GM21786 (cell line): ENCODE data around the gene ME2.
"Not testable (repeated sequence)": the region's sequence is repeated elsewhere in the genome, so short reads cannot be mapped to it uniquely, and the experiment has no call there.

Source experiments
- ATAC-seq: cut with Tn5 transposase; IDR thresholded peaks from one replicate; pipeline ENCODE4 v1.9.1; 2021; ENCODE audit not compliant: unreplicated experiment

The ME2 gene

DNA sequence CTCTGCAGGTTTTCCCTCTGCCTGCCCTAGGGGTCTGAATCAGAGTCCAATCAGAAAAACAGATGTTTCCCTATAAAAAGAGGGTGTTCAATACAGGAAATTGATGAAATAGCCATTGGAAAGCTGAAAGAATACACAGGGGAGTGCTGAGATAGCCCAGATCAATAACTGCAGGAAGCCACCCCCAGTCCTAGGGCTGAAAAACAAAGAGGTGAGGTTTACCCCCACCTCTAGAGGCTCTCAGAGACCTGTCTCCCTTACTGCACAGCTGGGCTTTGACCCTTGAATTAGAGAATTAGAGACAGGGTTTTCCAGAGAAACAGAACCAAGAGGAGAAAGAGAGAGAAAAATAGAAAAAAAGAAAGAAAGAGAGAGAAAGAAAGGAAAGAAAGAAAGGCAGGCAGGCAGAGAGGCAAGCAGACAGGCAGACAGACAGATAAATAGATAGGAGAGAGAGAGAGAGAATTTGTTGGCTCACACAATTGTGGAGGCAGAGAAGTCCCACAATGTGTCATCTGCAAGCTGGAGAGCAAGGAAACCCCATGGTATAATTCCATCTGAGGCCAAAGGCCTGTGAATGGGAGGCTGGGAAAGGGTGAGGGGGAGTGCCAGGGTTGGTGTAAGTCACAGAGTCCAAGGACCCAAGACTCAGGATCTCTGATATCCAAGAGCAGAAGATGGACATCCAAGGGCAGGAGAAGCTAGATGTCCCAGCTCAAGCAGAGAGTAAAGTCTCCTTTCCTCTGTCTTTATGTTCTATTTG, 18.9 kb upstream of the ME2 start:
- no peak for ATAC-seq

DNA sequence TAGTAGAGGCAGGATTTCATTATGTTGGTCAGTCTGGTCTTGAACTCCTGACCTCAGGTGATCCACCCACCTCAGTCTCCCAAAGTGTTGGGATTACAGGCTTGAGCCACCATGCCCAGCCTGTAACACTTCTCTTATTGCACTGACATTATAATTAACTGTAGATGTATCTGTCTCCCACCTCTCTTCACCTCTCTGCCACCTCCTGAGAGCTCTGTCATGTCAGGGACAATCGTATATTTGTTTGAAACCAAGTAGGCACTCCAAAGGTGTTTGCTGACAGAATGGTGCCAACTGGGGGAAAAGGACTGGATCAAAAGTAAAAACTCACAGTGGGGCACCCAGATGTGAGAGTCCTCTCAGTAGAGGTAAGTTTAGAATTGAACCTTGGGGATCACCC, 17.3 kb upstream of the ME2 start:
- no peak for ATAC-seq

DNA sequence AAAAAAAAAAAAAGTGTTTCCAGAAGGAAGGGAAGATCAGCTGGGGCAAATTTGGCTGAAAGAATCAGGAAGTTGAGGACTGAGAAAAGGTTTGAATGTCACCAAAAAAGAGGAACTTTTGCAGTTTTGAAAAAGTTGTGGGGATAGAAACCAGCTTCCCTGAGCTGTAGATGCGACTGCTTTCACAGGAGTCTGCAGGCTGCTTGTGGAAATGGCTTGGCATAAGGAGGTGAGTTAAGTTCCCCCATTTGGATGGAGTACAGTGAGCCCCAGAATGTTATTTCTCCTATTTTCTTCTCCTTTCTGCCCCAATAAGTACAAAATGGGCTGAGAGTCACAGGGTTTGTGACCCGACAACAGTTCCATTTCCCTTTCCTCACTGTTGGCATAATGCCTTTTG, 16.5 kb upstream of the ME2 start:
- ATAC-seq = no peak

DNA sequence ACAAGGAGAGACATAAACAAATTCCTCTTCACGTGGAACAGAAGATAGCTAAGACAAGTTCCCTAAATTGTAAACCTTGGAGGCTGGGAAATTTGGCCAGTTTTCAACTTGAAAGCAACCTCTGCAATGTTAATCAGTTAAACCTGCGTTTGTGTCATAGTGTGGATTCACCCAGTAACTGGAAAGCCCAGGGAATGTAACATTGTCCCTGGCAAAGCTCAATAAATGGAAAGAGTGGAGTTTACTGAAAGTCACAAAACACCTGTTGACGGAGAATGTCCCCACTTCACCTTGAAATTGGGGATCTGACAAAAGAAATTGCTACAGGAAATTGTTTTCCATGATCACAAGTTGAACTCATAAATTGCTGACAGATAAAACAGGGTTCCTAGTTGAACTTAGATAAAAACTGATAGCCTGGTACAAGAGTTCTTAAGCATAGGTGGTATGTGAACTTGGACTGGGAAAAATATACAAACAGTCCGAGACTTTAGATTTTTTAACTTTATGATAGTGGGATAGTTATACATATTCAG, 15.0 kb upstream of the ME2 start:
- ATAC-seq = no peak

DNA sequence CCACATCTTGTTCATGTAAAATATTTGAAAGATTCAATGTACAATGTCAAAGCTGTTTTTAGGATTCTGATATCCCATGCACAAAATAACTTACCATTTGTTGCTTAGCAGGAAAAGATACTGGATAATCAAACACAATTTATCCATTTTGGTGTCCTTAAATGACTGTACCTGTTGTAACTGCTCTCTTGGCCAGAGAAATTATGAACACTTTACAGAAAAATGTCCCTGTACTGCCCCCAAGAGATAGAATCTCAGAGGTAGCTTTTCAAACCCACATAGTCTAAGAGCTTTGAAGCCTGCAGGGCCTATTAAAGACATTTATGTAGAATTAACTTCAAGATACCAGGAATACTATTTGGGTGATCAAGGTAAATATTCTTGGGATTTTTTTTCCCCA, 12.2 kb upstream of the ME2 start:
- ATAC-seq = no peak

DNA sequence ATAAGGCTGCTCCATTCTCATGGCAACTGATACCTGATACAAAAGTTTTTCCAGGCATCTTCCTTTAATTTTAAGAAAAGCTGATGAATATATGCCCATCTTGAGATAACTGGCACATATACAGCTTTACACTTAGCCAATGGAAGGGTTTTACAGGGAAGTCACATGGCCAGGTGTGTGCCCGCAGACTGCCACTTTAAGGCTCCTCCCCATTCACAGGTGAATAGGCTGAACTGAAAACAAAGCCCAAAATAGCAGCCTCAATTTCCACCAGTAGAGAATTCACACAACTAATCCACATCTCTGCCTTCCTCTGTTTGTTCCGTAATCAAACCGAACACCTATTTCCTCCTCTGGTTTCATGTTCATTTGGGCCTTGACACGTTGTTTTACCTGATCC, 9.8 kb upstream of the ME2 start:
- no peak for ATAC-seq

DNA sequence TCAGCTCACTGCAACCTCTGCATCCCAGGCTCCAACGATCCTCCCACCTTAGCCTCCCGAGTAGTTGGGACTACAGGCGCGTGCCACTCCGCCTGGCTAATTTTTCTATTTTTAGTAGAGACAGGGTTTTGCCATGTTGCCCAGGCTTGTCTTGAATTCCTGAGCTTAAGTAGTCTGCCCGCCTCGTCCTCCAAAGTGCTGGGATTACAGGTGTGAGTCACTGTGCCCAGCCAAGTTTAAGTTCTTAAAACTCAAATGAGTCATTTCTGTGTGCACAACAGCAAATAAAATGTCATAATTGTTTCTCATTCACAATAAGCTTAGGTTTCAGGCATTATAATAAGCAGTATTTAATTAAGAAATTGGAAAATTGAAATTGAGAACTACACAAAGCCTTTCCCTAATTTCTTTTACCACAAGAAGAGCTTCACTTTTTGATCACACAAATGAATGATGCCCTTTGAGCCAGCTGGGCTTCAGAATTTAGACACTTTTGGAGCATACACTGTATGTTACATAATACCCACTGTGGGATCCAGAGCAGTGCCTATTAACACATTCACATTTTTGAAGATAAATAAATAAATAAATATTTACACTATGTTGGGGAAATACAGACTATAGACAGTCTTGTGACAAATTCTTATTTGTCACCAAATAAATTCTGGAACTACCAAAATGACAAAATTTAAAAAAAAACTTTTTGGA, 8.6 kb upstream of the ME2 start:
- ATAC-seq = no peak

DNA sequence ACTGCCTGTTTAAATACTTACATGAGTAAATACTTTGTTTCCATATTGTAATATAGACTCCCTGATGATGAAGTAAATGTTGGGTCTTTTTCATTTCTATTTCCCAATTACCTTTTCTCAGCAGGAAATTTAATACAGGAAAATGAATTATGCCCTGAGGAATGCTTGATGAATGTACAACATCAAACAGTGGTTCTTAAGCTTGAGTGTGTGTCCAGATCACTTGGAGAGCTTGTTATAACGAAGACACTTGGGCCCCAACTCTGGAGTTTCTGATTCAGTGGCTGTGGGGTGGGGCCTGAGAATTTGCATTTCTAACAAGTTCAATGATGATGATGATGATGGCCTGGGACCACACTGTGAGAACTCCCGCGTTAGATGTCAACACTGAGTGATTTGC, 7.1 kb upstream of the ME2 start:
- ATAC-seq = no peak

DNA sequence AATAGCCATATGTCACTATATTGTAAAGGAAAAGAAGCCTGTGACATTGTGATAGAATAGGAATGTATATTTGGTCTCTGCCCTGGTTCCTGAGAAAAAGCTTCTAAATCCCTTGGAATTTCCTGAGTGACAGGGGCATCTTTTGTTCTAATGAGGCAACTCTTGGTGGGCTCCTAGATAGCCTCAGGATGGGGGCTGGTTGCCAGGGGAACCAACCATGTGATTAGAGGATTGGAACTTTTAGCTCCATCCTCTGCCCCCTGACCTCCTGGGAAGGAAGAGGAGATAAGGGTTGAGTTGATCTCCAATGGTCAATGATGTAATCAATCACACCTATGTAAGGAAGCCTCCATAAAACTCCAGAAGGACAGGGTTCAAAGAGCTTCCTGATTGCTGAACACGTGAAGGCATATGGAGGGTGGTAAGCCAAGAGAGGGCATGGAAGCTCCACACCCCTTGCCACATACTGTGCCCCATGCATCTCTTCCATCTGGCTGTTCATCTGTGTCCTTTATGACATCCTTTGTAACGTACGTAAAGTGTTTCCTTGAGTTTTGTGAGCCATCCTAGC, 2.9 kb upstream of the ME2 start:
- ATAC-seq = no peak

DNA sequence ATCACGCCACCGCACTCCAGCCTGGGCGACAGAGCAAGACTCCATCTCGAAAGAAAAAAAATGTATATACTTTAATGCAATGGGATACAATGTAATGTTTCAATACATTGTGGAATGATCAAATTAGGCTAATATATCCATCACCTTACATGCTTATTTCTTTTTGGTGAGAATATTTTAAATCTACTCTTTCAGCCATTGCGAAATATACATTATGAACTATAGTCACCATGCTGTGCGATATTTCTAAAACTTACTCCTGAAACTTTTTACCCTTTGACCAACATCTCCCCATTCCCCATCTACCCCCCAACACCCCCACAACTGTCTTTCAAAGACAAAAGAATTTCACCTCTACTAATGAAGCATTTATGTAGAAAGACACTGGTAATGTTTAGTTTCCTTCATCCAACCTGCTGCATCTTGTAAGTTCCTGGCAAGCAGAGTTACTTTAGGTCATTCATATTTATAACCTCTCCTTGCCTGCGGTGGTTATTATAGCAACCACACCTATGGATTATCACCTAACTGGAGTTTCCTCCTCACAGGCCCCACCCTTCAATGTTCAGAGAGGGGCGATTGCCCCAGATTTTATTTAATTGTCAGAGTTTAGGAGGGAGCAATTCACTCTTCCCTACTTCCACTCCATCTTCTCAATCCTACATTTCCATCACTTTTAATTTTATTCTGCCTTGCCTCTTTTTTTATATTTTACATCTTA, 1.2 kb upstream of the ME2 start:
- ATAC-seq = no peak

DNA sequence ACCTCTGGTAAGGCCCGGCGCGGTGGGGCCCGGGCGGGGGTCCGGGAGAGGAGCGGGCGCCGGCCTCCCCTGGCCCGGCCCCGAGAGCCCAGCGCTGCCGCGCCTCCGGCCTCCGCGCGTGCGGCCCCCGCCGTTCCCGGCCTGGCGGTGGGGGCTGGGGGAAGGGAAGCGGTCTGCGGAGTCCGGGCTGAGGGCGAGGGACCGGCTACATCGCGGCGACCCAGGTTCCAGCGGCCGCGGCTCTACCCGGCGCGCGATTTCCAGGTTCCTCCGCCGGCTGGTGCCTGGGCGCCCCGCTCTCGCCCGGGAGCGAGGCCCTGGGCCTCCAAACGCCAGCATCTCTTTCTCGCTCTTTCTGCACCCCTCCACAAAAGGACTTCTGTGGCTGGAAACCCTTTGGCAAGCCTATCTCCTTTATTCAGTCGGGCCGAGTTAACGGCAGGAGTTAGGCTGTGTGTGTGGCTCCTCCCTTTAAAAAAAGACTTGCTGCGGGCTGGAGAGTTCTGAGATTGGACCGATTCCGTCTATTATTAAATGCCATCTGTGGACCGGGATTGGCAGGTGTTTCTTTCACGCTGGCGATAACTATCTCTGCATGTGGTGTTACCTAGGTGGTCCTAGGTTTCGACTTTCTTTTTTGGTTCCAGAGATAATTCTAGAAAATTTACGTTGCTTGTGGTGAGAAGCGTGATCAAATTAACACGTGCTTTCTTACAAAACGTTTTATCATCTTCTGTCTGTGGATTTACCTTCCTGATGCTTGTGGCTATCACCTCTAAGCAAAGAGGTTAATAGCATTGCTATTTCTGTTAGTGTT, 592 bp downstream of the ME2 start:
- peak; percentile 15 for ATAC-seq

DNA sequence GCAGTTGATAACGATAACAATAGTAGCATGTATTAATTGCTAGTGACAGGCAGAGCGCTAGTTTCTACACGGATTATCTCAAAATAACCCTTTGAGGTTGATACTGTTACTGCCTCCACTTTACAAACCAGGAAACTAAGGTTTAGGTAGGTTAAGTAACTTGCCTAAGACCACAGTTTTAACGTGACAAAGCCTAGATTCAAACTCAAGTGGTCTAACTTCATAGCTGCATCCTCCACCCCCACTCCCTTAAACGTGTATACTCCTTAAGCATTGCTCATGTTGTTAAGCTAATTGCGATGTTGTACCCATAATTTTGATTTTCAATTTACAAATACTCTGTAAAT, 1.2 kb downstream of the ME2 start:
- no peak for ATAC-seq

DNA sequence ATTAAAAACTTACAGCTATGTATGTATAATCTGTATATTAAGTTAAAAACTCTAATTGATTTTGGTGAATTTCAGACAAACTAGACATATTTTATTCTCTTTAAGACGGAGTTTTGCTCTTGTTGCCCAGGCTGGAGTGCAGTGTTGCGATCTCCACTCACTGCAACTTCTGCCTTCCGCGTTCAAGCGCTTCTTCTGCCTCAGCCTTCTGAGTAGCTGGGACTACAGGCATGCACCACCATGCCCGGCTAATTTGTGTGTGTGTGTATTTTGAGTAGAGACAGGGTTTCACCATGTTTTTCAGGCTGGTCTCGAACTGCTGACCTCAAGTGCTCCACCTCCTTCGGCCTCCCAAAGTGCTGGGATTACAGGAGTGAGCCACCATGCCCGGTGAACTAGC, 2.0 kb downstream of the ME2 start:
- ATAC-seq = not testable (repeated sequence)

DNA sequence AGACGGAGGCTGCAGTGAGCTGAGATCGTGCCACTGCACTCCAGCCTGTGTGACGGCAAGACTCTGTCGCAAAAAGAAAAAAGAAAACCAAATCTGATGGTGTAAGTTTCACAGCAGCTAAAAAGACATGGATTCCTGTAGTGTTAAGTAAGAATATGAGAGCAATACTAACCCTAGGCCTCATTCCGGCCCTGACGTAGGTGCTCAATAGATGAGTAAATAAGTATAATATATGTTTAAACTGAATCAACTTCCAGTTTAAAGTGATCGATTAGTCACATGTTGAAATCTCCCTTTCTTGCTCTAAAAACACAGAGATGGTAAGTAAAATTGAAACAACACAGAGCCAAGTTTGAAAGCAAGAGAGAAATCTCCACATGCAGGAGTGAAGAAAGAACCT, 8.0 kb downstream of the ME2 start:
- no peak for ATAC-seq

DNA sequence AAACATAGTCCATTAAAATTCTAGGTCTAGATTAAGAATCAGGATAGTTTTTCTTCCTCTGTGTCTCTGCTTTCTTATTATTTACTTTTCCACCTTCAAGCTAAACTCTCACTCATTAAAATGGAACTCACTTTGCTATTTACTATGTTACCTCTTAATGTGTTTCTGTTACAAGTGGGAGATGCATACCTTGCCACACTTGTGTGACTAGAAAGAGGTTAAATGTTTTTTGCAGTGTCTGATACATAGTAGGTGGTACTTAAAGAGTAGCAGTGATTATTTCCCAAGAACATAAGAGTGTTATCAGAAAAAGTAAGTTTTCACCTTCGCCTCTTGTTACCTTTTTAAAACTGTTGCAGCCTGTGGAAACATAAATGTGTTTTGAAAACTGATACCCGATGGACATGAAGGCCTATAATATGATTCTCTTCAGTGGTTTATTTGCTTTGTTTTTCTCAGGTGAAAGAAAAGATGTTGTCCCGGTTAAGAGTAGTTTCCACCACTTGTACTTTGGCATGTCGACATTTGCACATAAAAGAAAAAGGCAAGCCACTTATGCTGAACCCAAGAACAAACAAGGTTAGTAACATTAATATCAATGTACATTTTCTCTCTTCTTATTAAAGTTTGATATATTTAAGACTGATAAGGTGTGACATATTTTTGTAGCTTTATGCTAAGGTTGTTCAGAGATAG, 16.6 kb downstream of the ME2 start:
- no peak for ATAC-seq

DNA sequence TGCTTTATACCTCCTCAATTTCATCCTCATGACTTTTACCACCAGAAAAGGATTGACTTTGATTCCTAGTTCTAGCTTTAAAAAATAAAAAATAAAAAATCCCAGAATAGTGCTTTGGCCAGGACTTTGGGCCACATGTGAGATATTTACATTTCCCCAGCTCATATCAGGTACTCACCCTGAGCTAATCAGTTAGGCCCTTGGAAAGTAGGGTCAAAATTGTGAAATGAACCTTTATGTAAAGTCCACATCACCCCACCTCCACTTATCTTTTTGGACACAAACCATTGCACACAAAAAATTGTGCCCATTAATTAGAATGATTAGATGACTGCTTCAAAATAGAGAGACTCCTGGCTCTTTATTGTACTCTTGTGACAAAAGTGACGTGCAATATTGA, 17.2 kb downstream of the ME2 start:
- no peak for ATAC-seq

DNA sequence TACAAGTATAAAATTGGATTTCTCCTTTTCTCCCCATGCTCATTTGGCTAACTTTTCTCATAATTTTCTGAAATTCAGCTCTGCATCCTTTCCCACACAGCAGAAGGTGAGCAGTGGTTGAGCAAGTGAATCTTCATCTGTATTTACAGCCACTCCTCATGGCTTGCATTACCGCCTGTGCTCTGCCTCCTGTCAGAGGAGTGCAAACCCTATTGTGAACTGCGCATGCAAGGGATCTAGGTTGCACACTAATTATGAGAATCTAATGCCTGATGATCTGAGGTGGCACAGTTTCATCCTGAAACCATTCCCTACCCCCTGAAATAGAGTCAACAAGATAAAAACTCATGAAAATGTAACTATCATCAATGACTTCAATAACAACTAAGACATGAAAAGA, 20.0 kb downstream of the ME2 start:
- ATAC-seq = no peak

DNA sequence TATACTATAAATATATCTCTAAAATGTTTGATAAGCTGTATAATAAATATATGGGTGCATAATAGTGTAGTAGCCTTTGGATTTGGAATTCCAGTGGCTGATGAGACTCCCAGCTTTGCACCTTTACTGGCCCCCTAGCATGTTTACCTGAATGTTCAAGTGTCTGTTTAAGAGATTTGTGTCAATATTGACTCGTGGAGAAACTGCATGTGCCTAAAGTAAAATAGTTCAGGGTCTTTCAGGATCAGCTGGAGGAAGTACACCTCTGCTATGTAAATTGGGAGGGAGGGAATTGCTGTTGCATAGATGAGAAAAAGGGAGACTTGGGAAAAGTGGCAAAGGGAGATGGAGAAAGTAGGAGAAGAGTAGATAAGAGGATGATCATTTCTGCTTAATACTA, 23.9 kb downstream of the ME2 start:
- no peak for ATAC-seq

DNA sequence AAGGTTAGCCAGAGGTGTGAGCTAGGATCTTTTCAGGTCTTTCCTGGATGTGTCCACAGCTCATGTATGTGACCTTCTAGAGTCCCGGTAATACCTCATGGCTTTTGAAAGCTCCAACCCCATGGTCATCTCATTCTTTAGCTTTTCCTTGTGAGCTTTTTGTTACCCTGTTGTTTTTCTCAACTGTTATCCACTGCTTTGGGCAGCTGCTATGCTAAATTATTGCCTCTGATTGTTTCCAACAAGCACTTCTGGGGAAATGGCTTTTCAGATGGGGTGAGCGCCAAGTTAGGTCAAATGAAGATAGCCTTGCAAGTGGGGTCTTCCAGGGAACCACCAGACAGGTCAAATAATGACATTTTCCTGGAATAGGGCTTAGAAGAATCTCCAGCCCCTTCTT, 27.9 kb downstream of the ME2 start:
- no peak for ATAC-seq

DNA sequence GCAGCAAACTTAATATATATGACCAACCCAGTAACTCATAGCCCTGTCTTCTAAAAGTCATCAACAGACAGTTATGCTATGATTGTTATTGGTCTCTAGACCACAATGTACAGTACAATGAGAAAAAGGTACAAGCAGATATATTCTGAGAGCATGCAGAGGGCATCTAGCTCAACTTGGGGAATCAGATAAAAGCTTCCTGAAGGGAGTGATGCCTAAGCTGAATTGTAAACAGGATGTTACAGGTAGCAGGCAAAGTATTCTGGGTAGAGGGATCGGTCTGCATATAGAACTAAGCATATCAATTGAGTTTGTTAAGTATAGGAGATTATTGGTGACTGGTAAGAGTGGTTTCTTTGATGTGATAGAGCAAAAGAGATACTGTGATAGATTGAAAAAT, 30.3 kb downstream of the ME2 start:
- no peak for ATAC-seq
